ENCODE measurements around the gene TMEM254.

DNA sequence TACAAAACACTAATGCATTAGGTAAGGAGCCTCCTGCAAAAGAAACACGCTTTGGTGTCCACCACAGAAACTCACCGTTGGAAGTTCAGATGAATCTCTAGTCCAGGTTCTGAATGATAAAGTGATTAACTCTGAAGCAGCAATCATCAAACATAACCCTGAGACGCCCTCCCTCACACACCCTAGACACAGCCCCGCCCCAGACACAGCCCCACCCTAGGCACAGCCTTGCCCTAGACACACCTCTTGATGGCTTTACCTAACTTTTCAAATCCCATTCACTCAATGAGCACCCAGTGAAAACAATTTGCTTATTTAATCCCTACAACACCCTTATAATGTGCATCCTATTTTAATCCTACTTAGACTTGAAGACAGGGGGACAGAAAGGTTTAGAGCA lies 21.3 kb upstream of the TMEM254 start:
- TF ChIP-seq, protein P1, sequence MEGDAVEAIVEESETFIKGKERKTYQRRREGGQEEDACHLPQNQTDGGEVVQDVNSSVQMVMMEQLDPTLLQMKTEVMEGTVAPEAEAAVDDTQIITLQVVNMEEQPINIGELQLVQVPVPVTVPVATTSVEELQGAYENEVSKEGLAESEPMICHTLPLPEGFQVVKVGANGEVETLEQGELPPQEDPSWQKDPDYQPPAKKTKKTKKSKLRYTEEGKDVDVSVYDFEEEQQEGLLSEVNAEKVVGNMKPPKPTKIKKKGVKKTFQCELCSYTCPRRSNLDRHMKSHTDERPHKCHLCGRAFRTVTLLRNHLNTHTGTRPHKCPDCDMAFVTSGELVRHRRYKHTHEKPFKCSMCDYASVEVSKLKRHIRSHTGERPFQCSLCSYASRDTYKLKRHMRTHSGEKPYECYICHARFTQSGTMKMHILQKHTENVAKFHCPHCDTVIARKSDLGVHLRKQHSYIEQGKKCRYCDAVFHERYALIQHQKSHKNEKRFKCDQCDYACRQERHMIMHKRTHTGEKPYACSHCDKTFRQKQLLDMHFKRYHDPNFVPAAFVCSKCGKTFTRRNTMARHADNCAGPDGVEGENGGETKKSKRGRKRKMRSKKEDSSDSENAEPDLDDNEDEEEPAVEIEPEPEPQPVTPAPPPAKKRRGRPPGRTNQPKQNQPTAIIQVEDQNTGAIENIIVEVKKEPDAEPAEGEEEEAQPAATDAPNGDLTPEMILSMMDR (conservative IDR thresholded peaks at IDR 0.05 in 1 of 2, IDR thresholded peaks at IDR 0.05 in 1 of 2; ENCODE audit: low read depth in 1 of 2, low read length in 2 of 2), result no peak
- no peak for TF ChIP-seq EZH2 (IDR thresholded peaks at IDR 0.05; ENCODE audit: low read length, missing control alignments)
